Activated T-helper 9 cell treated with anti-CD3 and anti-CD28 coated beads, Interleukin-2, amount 50 U/mL, for 16 hours (primary cell): ENCODE data around the gene ENTREP1.
"Not testable (repeated sequence)": the region's sequence is repeated elsewhere in the genome, so short reads cannot be mapped to it uniquely, and the experiment has no call there.

ENCODE experiments used
- DNase-seq: peaks from one replicate; pipeline ENCODE4 v3.0.0-alpha.2; 2020; ENCODE audit warnings: low read depth

ENTREP1 gene, protein sequence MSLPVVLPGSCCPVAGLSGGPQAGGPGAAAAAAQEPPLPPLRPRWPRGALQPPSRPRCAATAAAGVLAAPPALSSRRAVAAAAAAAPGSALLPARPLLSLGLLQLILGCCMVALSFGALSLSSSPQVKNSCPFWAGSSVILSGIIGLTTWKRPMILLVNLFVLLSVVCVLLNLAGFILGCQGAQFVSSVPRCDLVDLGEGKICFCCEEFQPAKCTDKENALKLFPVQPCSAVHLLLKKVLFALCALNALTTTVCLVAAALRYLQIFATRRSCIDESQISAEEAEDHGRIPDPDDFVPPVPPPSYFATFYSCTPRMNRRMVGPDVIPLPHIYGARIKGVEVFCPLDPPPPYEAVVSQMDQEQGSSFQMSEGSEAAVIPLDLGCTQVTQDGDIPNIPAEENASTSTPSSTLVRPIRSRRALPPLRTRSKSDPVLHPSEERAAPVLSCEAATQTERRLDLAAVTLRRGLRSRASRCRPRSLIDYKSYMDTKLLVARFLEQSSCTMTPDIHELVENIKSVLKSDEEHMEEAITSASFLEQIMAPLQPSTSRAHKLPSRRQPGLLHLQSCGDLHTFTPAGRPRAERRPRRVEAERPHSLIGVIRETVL

DNA sequence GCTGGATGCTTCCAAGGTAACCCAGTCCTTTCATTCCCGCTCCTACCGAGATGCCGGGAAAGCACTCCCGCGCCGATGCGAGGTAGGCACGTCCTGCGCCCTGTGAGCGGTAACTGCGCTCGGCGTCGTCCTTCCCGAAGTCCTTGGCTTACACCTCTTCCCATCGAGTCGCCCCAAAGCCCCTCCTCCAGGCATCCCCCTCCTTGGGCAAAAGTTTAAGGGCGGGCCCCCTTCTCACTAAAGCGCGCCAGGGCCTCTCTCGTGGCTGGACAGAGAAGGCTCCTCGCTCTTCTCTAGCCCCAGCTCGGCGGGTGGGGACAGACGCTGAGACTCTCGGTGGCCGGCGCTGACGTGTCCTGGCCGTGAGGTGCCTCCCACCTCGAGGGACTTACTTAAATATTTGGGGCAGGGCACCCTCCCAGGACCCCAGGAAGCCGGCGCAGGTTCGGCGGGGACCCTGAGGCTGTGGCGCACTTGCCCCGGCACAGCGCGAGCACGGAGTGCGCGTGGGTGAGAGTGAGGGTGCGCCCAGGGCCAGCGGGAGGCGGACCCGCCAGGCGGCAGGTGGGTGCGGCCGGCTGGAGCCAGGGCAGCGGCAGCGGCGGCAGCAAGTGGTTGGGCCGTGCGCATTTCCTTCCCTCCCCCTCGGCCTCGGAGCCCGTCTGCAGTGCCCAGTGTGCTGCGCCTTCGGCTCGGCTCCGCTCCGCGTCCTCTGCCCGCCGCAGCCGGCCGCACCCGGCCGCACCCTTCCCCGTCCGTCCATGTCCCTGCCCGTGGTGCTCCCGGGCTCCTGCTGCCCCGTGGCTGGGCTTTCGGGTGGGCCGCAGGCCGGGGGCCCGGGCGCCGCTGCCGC lies at the start of gene ENTREP1:
TSS of gene ENTREP1 (plus strand) at position 667 of the 853 bp plus-strand sequence. CDS start at position 762, 95 bp downstream.
- no peak for DNase-seq

- DNase-seq, result no peak
Measured at GRCh38 chr9:69276775-69277174, 48.2 kb upstream of the ENTREP1 start.

GRCh38 chr9:69279084-69279731 lies 45.8 kb upstream of the ENTREP1 start:
- DNase-seq, result no peak

- DNase-seq, result no peak
Measured at GRCh38 chr9:69279733-69280132, 45.3 kb upstream of the ENTREP1 start.

DNA sequence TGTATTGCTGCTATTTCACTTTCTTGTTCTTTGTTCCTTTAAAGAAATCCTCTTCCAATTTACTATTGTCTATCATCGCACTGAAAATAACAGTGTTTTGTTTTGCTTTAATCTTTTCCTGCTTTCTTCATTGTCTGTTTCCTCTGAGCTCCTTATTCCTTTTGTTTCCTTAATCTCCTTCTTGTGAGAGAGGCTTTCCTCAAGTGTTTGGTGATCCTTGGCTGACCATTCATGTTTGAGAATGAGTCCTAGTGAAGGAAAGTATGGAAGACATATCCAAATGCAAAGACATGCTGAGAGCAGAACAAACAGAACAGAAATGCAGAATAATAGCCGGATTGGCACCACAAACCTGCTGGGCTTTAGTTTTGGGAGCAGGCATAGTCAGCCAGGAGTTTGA lies 42.0 kb upstream of the ENTREP1 start:
- DNase-seq, result no peak

DNA sequence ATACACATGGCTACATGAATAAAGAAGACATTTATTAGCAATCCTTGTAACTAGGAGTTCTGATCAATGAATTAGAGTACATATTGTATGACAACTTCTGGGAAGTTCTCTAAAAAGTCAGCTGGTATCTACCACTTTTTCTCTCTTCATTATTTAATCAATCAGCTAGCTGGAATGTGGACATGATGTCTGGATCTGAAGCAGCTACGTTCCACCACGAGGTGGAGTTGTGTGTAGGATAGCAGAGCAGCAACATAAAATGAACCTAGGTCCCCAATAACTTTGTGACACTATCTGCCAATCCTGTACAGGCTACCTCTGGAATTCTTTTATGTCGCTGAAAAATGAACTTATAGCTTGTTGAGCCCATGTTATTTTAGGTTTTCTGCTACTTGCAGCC lies 32.9 kb upstream of the ENTREP1 start:
- DNase-seq, result no peak

DNA sequence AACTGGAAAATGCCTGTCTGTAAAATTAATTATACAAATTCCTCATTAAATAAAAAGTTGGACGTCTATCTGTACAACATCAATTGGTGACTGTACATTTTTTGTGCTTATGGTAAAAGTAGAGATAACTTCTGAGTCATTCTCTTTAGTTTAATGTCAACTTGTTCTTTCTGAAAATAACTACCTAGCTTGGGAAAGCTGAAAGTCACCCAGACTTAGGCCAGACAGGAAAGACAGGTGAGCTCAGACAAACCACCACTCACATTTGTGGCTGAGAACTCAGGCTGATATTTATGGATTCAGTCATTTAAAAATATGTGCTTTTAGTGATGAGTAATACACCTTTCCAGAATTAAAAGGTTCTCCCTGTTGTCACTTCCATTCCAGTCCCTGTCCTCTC lies 31.9 kb upstream of the ENTREP1 start:
- DNase-seq, result no peak

DNA sequence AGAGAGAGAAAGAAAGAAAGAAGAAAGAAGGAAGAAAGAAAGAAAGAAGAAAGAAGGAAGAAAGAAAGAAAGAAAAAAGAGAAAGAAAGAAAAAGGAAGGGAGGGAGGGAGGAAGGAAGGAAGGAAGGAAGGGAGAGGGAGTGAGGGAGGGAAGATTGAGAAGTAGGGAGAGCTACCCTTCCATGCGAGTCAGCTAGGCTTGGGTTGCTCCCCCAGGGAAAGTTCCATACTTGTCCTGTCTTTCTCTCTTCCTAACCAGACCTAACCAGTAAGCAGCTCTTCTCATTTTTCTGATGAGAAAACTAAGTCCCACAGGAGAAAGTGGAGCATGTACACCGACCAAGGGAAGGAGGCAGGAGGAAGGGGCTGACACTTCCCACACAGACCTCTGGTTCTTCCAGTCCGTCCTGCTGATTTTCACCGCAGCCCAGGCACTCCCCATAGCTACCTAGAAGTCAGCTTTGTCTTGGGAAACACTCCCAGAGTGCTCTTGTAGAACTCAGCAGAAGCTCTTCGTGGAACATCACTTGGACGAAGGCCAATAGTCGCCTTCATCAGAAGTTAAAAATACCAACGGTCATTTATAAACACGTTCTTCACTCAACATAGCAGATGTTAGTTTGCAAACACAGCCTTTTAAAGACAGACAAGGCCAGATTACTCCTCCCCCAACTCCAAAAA lies 29.0 kb upstream of the ENTREP1 start:
- DNase-seq, result no peak

DNA sequence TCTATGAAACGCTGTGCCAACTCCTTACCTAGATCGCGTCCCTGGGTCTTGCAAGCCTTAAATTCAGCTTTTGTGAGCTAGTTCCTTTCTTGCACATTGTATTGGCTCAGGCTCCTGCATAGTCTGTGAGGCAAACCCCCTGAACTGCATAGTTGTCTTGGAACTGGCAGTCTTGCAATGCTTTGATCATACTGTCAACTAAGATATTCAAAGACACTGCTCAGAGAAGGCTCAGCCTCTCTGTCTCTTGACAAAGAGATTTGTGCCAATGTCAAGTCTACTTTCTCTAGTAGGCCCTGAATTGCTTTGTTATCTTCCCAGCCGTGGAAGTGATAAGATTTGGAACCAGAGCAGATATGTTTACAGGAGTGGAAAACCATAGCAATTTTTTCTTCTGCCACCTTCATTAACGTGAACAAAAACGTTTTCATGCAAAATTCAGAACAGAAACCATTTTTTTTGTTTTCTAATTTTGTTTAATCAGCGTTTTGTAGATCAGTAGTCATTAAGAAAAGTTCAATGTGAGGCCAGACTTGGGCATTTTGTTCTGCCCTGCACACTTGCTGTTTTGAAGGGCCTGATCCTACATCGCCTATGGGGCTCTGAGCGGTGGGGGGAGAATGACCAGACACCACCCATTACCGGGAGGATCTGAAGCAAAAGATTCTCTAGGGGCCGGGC lies 27.6 kb upstream of the ENTREP1 start:
- no peak for DNase-seq

GRCh38 chr9:69299315-69299714 lies 25.7 kb upstream of the ENTREP1 start:
- no peak for DNase-seq

GRCh38 chr9:69299826-69300225 lies 25.2 kb upstream of the ENTREP1 start:
- no peak for DNase-seq

DNA sequence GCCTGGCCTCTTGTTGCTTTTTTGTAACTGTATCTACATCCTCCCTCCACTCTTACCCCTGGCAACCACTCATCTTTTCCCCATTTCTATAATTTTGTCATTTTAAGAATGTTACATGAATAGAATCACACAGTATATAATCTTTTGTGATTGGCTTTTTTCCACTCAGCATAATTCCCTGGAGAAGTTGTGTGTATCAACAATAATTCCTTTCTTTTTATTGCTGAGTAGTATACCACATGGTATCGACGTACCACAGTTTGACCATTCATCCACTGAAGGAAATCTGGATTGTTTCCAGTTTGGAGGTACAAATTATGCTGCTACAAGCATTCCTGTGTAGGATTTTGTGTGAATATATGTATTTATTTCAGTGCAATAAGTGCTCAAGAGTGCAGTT lies 21.7 kb upstream of the ENTREP1 start:
- DNase-seq, result no peak

- DNase-seq, result not testable (repeated sequence)
Measured at GRCh38 chr9:69306895-69307445, 18.0 kb upstream of the ENTREP1 start.

- DNase-seq, result no peak
Measured at GRCh38 chr9:69307446-69308205, 17.4 kb upstream of the ENTREP1 start.

GRCh38 chr9:69308206-69308931 lies 16.6 kb upstream of the ENTREP1 start:
- DNase-seq, result no peak

DNA sequence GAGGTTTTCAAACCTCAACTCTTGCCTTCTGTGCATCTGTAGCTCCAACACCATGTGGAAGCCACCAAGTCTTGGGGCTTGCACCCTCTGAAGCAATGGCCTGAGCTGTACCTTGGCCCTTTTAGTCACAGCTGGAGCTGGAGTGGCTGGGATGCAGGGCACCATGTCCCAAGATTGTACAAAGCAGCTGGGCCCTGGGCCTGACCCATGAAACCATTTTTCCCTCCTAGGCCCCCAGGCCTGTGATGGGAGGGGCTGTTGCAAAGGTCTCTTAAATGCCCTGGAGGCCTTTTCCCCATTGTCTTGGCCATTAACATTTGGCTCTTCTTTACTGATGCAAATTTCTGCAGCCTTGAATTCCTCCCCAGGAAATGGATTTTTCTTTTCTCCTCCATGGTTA lies 11.8 kb upstream of the ENTREP1 start:
- DNase-seq, result no peak

DNA sequence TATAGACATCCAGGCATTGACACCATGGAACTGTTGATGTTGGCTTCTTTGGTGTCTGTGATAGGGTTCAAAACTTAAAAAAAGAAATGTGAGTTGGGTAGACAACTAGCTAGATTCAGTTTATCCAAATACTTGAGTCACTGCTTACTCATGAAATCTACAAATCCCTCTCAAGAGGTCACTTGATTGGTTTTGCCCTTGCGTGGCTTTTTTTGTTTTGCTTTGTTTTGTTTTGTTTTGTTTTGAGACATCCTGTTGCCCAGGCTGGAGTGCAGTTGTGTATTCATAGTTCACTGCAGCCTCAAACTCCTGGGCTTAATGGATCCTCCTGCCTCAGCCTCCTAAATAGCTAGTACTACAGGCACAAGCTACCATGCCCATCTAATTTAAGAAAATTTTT lies 10.5 kb upstream of the ENTREP1 start:
- no peak for DNase-seq

DNA sequence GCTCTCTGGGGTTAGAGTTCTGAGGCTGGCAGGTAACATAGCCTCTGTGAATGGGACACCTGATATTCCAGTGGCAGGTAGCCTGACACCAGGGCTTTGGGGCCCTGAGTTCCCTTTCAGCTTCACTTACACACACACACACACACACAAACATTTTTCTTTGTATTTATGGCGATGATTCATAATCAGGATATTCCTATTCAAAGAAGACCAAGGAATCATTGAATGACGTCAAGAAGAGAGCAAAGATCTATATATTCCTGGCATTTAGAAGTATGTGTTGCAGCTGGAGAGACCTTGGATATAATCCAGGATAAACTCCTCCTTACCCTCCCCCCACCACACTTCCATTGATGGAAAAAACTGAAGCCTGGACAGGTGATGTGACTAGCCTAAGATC lies 7.9 kb upstream of the ENTREP1 start:
- no peak for DNase-seq

- no peak for DNase-seq
Measured at GRCh38 chr9:69317894-69318293, 7.1 kb upstream of the ENTREP1 start.
